Superior temporal gyrus (tissue), 1 donor: Measurements from ENCODE around the gene C22orf31.

Experiments
- DNase-seq: peaks from one replicate; pipeline ENCODE4 v3.0.0-alpha.2; 2016; ENCODE audit errors: extremely low spot score

C22orf31 gene

DNA sequence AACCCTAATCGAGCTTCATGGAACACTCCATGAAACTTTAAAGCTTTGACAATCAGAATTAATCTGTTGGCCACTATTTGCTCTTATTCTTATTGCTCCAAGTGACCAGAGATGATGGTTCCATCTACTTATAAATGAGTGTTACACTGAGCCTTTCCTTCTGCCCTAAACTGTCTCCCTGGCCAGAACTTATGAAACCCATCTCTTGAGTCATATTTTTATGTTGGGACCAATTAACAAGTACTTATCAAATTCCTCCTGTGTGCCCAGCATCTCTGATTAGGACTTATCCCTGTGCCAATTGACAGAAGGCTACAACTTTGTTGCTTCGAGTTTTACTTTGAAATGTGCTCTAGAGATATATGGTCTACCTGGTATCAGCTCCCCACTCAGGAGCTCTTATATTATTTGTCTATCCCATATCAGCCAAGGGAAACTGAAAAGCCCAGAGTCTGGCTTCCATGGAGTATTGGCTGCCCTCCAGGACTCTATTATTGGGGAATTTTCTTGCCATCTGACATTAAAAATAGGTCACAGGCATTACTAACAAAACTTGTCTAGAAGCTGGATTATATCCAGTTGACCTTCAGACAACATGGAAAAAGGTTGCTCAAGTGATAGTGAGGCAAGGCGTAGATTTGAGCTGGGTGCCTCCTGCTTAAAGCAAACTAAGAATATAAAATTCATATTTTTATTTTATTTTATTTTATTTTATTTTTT is 20.0 kb upstream of the C22orf31 start:
- DNase-seq: no peak

- no peak for DNase-seq
Observed at GRCh38 chr22:29080106-29080975, 18.7 kb upstream of the C22orf31 start.

GRCh38 chr22:29079218-29079901 is 17.7 kb upstream of the C22orf31 start:
- no peak for DNase-seq

DNA sequence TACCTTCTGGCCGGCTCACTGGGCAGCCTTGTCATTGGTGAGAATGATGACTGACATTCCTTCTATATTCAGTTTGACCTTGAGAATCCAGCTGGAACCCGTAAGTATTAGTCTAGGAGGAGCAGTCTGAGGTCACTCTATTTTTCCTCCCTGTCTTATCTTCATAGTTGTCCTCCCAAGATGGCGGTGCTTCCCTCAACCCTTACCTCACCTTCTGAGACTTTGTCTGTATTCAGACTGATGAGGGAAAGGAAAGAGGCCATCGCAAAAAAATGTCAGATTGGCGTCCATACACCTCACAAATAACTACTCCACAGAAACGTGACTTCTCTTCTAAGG is 17.2 kb upstream of the C22orf31 start:
- DNase-seq: no peak

DNA sequence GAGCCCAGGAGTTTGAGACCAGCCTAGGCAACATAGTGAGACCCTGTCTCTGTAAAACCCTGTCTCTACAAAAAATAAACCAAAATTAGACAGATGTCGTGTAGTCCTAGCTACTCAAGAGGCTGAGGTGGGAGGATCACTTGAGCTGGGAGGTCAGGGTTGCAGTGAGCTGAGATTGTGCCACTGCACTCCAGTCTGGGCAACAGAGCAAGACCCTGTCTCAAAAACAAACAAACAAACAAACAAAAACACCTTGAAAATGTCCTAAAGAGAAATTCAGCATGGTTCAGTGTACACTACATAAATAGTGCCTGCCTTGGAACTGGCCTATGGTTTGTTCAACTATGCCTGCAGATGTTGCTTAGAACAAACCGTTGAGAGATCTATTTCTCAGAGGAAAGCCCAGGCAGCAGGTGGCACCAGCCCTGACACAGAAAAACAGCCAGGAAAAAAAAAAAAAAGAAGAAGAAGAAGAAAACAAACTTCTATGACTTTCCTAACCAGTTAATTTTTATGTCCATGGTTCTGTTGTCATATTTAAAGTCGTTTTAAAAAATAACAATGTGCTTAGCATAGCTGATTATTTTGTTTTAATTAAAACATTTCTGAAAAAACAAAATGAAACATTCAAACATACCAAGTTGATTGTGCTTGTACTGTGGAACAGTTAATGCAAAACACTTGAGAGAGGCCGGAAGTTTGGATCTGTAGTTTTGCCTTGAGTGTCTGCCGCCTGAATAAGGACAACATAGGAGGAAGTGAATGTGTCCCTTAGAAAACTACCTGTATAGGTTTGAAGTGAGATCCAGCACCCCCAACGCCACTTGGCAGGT is 16.6 kb upstream of the C22orf31 start:
- no peak for DNase-seq

- no peak for DNase-seq
Observed at GRCh38 chr22:29074276-29074772, 12.7 kb upstream of the C22orf31 start.

GRCh38 chr22:29073618-29074275 is 12.1 kb upstream of the C22orf31 start:
- no peak for DNase-seq

GRCh38 chr22:29072979-29073617 is 11.5 kb upstream of the C22orf31 start, which contains the start of gene KREMEN1:
KREMEN1 (plus strand) TSS chr22:29073035; CDS start chr22:29073131, 96 bp downstream.
- DNase-seq: no peak

GRCh38 chr22:29072193-29072978 is 10.8 kb upstream of the C22orf31 start:
- DNase-seq: peak; percentile 59

DNA sequence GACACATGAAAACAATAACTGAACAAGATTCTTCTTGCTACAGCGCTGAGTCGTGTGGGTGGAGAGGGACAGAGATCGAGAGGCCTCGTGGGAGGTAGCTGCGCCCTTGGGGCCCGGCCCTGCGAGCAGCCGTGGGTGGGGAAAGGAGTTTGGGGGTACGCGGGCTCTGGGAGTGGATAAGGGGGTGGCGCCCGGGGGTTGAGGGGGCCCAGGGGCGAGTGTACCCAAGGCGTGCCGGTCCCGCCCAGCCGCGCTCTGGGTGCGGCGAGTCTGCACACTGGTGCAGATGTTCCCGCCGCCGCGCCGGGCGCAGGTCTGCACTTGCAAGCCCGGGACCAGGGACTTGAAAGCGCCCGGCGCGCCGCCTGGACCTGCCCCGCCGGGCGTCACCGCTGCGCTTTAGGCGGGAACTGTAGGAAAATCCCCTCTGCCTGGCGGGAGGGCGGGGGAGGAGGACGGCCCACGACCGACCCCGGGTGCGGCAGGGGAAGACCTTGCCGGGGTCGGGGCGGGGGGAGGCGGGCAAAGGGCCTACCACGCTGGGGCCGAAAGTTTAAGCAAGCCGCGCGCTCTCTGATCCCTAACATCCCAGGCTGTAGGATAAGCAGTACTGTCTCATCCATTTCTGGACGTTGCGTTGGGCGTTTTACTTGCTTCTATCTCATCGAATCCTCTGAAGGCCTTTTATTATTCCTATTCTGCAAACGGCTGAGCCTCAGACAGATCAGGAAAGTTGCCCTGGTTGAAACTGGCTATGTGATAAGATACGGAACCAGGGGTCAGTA is 9.8 kb upstream of the C22orf31 start:
- DNase-seq: no peak

GRCh38 chr22:29070490-29070889 is 8.9 kb upstream of the C22orf31 start:
- DNase-seq: no peak

GRCh38 chr22:29069463-29069862 is 7.8 kb upstream of the C22orf31 start:
- DNase-seq: no peak

- DNase-seq: no peak
Observed at GRCh38 chr22:29065468-29066190, 4.0 kb upstream of the C22orf31 start.

GRCh38 chr22:29062286-29062821 is 723 bp upstream of the C22orf31 start:
- DNase-seq: no peak

DNA sequence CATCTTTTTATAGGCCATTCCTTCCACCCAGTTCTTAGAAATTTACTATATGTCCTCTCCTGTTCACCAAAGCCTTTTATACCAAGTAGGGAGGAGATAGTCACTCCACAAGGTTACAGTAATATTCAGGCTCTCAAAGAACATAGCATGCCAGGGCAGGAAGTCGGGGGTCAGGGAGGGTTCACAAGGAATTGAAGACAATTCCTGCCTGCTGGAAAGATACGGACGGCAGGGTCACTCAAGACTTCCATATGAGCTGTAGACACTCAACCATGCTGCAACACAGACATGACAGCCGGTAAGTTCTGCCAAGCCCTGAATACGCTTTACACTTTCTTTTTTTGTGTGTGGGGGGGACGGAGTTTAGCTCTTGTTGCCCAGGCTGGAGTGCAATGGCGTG is 700 bp downstream of the C22orf31 start:
- no peak for DNase-seq

DNA sequence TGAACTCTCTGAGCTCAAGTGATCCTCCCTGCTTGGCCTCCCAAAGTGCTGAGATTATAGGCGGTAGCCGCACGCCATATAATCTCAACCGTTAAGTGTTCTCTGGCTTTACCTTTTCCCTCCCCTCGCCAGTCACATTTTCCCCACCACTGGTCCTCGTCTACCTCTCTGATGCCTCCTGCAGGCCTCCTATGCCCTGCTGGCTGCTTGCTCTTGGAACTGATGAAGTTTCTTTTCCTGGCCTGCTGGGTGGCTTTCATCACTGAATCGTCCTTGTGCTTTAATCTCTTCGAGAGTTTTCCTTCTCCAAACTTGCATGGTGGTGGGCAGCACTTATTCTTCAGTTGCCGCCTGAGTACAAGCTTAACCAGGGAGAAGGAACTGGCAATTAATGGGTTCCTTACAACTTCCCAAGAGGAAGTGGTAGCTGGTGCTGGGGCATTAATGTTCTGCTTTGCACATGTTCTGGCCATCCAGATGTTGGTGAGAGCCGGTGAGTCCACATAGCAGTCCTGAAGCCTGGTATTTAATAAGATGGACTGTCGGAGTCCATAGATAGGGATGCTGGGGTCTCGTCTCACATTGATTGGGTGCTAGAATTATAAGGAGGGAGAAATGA is 1.3 kb downstream of the C22orf31 start:
- no peak for DNase-seq

GRCh38 chr22:29056472-29056871 is 5.2 kb downstream of the C22orf31 start:
- no peak for DNase-seq
